HL-60/S4 treated with phorbol 12-myristate 13-acetate at 8.2 ng/mL for 4 days and 3 days (cell line): ENCODE data around the gene FAHD2A.
"Not testable (repeated sequence)": the region's sequence is repeated elsewhere in the genome, so short reads cannot be mapped to it uniquely, and the experiment has no call there.

Experiments
- in situ Hi-C: fragments of 300-500 bp; cut with MboI; formaldehyde crosslinking; loops from 2 replicates; pipeline ENCODE4 v1.15.0; 2022; ENCODE audit warnings: low sequenced_read_pairs

Gene FAHD2A

GRCh38 chr2:95389245-95390119 is 13.0 kb upstream of the FAHD2A start:
- in situ Hi-C loops, result no loop called here

DNA sequence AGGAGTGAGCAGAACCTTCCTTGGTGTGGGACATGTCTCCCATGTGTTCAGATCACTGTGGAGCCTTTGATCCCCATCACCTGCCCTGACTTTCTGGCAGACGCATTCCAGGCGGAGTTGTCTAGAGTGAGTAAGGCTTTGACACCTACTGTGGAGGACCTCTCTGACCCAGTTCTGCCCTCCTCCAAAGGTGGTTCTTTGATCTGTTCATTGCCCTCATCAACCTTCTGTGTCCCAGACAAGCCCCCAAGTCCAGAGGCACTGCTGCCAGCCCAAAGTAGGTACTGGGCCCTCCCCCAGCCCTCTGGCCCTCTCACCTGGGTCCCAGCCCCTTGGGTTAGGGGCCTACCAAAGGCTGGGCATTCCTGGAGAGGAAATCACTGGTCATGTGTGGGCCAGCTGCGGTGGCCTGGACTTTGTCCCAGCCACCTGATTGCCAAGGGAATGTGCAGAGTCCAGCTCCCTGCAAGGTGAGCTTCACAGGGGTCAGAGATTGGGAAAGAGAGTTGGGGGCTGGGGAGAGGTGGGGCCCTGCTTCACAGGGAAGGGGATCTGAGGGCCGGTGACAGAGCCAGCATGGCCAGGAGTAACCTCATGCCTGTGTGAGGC is 12.1 kb upstream of the FAHD2A start:
- in situ Hi-C loops, result no loop called here

- in situ Hi-C loops, result no loop called here
Measured at GRCh38 chr2:95390881-95391321, 11.6 kb upstream of the FAHD2A start.

GRCh38 chr2:95391641-95392310 is 10.7 kb upstream of the FAHD2A start:
- in situ Hi-C loops, result no loop called here

GRCh38 chr2:95392320-95392719 is 10.2 kb upstream of the FAHD2A start:
- in situ Hi-C loops, result no loop called here

GRCh38 chr2:95392730-95393455 is 9.6 kb upstream of the FAHD2A start:
- in situ Hi-C loops, result no loop called here

- in situ Hi-C loops, result no loop called here
Measured at GRCh38 chr2:95393901-95394300, 8.6 kb upstream of the FAHD2A start.

DNA sequence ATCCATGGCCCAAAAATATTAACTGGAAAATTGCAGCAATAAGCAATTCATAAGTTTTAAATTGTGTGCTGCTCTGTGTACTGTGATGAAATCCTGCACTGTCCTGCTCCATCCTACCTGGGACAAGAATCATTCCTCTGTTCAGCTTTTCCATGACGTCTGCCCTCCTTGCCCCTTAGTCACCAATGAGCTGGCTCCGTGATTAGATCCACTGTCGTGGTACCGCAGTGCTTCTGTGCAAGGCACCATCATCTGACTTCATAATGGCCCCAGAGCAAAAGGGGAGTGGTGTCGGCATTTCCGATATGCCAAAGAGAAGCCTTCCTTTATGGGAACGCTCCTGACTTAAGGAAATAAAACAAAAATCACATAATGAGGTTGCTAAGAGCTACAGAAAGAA is 3.4 kb upstream of the FAHD2A start:
- in situ Hi-C loops, result no loop called here

GRCh38 chr2:95401480-95401879 is 1.0 kb upstream of the FAHD2A start:
- in situ Hi-C loops, result no loop called here

DNA sequence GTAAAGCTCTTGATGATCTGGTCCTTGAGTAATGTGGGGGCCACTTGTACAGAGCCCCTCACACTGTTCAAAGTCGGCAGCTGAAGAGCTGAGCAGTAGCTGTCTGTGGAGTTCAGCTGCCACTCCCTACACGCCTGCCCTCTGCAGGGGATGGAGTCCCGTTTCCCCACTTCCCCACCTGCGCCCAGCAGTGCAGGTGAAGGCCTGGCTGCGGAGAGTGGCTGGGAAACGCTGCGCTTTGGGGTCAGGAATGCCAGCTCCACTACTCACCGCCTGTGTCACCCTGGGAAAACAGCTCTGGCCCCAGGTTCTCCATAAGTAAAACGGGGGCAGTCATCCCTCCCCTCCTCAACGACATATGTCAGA is 521 bp upstream of the FAHD2A start:
- in situ Hi-C loops, result not testable (repeated sequence)

- in situ Hi-C loops, result not testable (repeated sequence)
Measured at GRCh38 chr2:95403204-95403721, 755 bp downstream of the FAHD2A start.

- in situ Hi-C loops, result not testable (repeated sequence)
Measured at GRCh38 chr2:95403824-95404223, 1.3 kb downstream of the FAHD2A start.

- in situ Hi-C loops, result not testable (repeated sequence)
Measured at GRCh38 chr2:95404676-95405075, 2.2 kb downstream of the FAHD2A start.

DNA sequence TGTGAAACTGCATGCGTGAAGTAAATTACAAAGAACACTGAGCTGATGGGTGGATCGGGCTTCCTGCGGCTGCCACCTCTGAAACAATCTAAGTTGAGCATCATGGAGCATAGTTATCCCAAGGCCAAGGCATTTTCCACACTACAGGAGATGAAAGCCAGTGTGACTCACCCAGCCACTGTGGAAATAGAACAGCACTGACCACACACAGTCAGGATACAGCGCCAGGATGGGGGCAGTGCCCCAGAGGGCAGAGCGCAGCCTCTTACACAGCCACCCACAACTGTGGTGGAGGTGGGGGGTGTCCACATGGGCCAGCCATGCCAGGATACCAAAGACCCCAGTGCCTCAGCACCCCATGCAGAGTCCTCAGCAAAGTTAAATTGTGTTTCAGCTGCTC is 8.7 kb downstream of the FAHD2A start:
- in situ Hi-C loops, result not testable (repeated sequence)

DNA sequence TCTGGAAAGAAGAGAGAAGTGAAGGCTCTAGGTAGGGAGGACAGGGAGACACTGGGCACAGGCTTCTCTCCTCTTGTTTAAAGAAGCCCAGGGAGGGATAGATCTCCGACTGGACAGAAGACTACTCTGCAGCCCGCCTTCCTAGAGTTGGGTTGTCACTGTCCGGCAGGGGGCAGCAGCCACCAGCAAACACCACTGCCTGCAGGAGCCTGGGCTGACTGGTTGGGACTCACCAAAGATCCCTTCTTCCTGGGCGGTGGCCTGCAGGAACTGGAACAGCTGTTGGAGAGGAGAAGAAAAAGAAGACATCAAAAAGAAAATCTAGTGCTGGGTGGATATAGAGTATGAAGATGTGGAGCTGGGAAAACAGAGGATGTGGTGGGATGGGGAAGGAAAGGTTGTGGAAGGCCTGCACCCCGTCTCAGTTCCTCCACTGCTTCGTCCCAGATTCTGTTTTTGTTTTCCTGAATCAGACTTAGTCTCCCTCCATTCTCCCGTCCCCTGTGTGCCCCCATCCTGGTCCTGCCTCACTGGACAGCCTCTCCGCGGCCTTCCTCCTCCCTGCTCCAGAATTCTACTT is 11.6 kb downstream of the FAHD2A start:
- in situ Hi-C loops, result not testable (repeated sequence)

- in situ Hi-C loops, result not testable (repeated sequence)
Measured at GRCh38 chr2:95415138-95415537, 12.6 kb downstream of the FAHD2A start.

GRCh38 chr2:95415561-95415960 is 13.1 kb downstream of the FAHD2A start:
- in situ Hi-C loops, result not testable (repeated sequence)

- in situ Hi-C loops, result not testable (repeated sequence)
Measured at GRCh38 chr2:95427196-95427867, 24.8 kb downstream of the FAHD2A start.

- in situ Hi-C loops, result not testable (repeated sequence)
Measured at GRCh38 chr2:95429748-95430467, 27.4 kb downstream of the FAHD2A start.
